GM19455 (cell line): ENCODE data around the gene CNRIP1.
"Not testable (repeated sequence)": the region's sequence is repeated elsewhere in the genome, so short reads cannot be mapped to it uniquely, and the experiment has no call there.

Experiments used
- ATAC-seq: cut with Tn5 transposase; IDR thresholded peaks from one replicate; pipeline ENCODE4 v1.9.1; 2021; ENCODE audit not compliant: unreplicated experiment

The CNRIP1 gene

GRCh38 chr2:68341062-68341329, 21.2 kb upstream of the CNRIP1 start:
- ATAC-seq: no peak

- ATAC-seq: no peak
Measured at GRCh38 chr2:68340226-68341061, 20.7 kb upstream of the CNRIP1 start.

GRCh38 chr2:68336192-68336591, 16.4 kb upstream of the CNRIP1 start:
- ATAC-seq: no peak

GRCh38 chr2:68333931-68334330, 14.2 kb upstream of the CNRIP1 start:
- ATAC-seq: no peak

- ATAC-seq: no peak
Measured at GRCh38 chr2:68333009-68333408, 13.3 kb upstream of the CNRIP1 start.

- ATAC-seq: no peak
Measured at GRCh38 chr2:68330691-68331090, 10.9 kb upstream of the CNRIP1 start.

- ATAC-seq: no peak
Measured at GRCh38 chr2:68328901-68329300, 9.2 kb upstream of the CNRIP1 start.

- no peak for ATAC-seq
Measured at GRCh38 chr2:68325056-68325455, 5.3 kb upstream of the CNRIP1 start.

GRCh38 chr2:68320118-68320641, 431 bp upstream of the CNRIP1 start:
- no peak for ATAC-seq

GRCh38 chr2:68318914-68319397, 793 bp downstream of the CNRIP1 start:
- ATAC-seq: no peak

GRCh38 chr2:68317971-68318913, 1.5 kb downstream of the CNRIP1 start:
- ATAC-seq: no peak

- no peak for ATAC-seq
Measured at GRCh38 chr2:68316111-68316510, 3.6 kb downstream of the CNRIP1 start.

- no peak for ATAC-seq
Measured at GRCh38 chr2:68311033-68311432, 8.7 kb downstream of the CNRIP1 start.

- no peak for ATAC-seq
Measured at GRCh38 chr2:68309426-68309825, 10.3 kb downstream of the CNRIP1 start.

- ATAC-seq: not testable (repeated sequence)
Measured at GRCh38 chr2:68303902-68304272, 15.9 kb downstream of the CNRIP1 start.

- no peak for ATAC-seq
Measured at GRCh38 chr2:68303033-68303901, 16.5 kb downstream of the CNRIP1 start.

GRCh38 chr2:68302281-68302875, 17.4 kb downstream of the CNRIP1 start:
- no peak for ATAC-seq

GRCh38 chr2:68295516-68295915, 24.2 kb downstream of the CNRIP1 start:
- ATAC-seq: no peak

- no peak for ATAC-seq
Measured at GRCh38 chr2:68294913-68295312, 24.8 kb downstream of the CNRIP1 start.

- no peak for ATAC-seq
Measured at GRCh38 chr2:68294187-68294586, 25.6 kb downstream of the CNRIP1 start.
